Activated CD8-positive, alpha-beta memory T cell treated with anti-CD3 and anti-CD28 coated beads, Interleukin-2, amount 50 U/mL, for 1 hour (primary cell): ENCODE results near the gene ATP1A1.

ENCODE experiments used
- DNase-seq: peaks from one replicate; pipeline ENCODE4 v3.0.0-alpha.2; 2020; ENCODE audit errors: extremely low read depth

Gene ATP1A1

GRCh38 chr1:116345011-116345410, 28.0 kb upstream of the ATP1A1 start:
- no peak for DNase-seq

GRCh38 chr1:116345843-116346242, 27.2 kb upstream of the ATP1A1 start:
- peak; percentile 43 for DNase-seq

GRCh38 chr1:116346943-116347673, 25.9 kb upstream of the ATP1A1 start:
- DNase-seq: no peak

GRCh38 chr1:116347696-116348095, 25.3 kb upstream of the ATP1A1 start:
- no peak for DNase-seq

- DNase-seq: no peak
These were observed 22.9 kb upstream of the ATP1A1 start for GRCh38 chr1:116350097-116350645.

GRCh38 chr1:116351914-116352313, 21.1 kb upstream of the ATP1A1 start:
- DNase-seq: no peak

GRCh38 chr1:116352349-116352813, 20.7 kb upstream of the ATP1A1 start:
- DNase-seq: no peak

GRCh38 chr1:116353155-116353554, 19.9 kb upstream of the ATP1A1 start:
- no peak for DNase-seq

- no peak for DNase-seq
These were observed 17.0 kb upstream of the ATP1A1 start for GRCh38 chr1:116356067-116356466.

GRCh38 chr1:116356673-116357072, 16.4 kb upstream of the ATP1A1 start:
- DNase-seq: no peak

- no peak for DNase-seq
These were observed 15.6 kb upstream of the ATP1A1 start for GRCh38 chr1:116357487-116357886.

GRCh38 chr1:116359060-116359830, 13.8 kb upstream of the ATP1A1 start:
- DNase-seq: no peak

- DNase-seq: no peak
These were observed 13.2 kb upstream of the ATP1A1 start for GRCh38 chr1:116359871-116360270.

GRCh38 chr1:116360429-116361173, 12.4 kb upstream of the ATP1A1 start:
- no peak for DNase-seq

GRCh38 chr1:116361648-116362047, 11.4 kb upstream of the ATP1A1 start:
- no peak for DNase-seq

GRCh38 chr1:116362050-116362449, 11.0 kb upstream of the ATP1A1 start:
- DNase-seq: no peak

- no peak for DNase-seq
These were observed 7.7 kb upstream of the ATP1A1 start for GRCh38 chr1:116365353-116365780.

- DNase-seq: no peak
These were observed 7.2 kb upstream of the ATP1A1 start for GRCh38 chr1:116365857-116366256.

GRCh38 chr1:116367256-116367945, 5.6 kb upstream of the ATP1A1 start:
- DNase-seq: no peak

- no peak for DNase-seq
These were observed 4.8 kb upstream of the ATP1A1 start for GRCh38 chr1:116368241-116368640.

- DNase-seq: no peak
These were observed 2.9 kb upstream of the ATP1A1 start for GRCh38 chr1:116370181-116370580.
